OCI-LY3 (cell line): Measurements from ENCODE around the gene ZMAT5.

Source experiments
- CTCF ChIP-seq: fragments of 200-600, 300-600 bp; sonication (generic); IDR thresholded peaks from 2 replicates; pipeline ENCODE4 v1.5.1; 2014; ENCODE audit warnings: antibody characterized with exemption, low read length, low read depth
- EZH2phosphoT487 ChIP-seq: fragments of 200-600 bp; shearing (Covaris generic); IDR thresholded peaks from 2 replicates; pipeline ENCODE4 v1.6.1; 2018; ENCODE audit warnings: antibody characterized with exemption, mixed run types, low read depth

DNA sequence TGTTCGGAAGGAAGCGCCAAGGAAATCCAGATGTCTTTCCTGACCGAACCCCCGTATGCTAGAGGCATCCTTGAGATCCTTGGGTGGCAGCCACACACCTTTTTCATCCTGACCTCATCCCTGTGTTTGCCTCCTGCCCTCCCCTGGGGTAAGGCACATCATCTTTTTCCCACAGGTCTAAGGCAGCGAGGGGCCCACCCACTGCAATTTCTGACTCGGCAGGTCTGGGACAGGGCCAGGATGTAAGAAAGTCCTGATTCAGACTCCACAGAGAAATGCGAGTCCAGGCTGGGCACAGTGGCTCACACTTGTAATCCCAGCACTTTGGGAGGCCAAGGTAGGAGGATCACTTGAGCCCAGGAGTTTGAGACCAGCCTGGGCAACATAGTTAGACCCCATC is 10.5 kb downstream of the ZMAT5 start:
- TF ChIP-seq CTCF (no peak), EZH2phosphoT487 (no peak)
